Panc1 (cell line): ENCODE measurements around the gene ADGRE3. TPM values are rescaled to one million over a fixed set of nuclear protein-coding genes. Genes with fewer than 3 reads are reported as not detected.

Experiments used
- ATAC-seq: fragments of 200-7000 bp; cut with Tn5 transposase; 2 replicates; pipeline ENCODE4 v1.9.1; 2020; ENCODE audit warnings: mild to moderate bottlenecking, moderate library complexity
- BruUV-seq: library from RNA; stranded (reverse); fragments of 400-500 nt; replicated peaks from 2 replicates; lab custom pipeline; 2021; lab: Mats Ljungman, UMichigan
- CTCF ChIA-PET: fragments of 300-600 bp; sonication (Branson Sonifier 250); formaldehyde crosslinking; loops from one replicate; lab custom pipeline; 2022; ENCODE audit warnings: antibody characterized with exemption; lab: Charles Lee
- POLR2A ChIA-PET: fragments of 300-600 bp; sonication (Branson Sonifier 250); formaldehyde crosslinking; loops from one replicate; lab custom pipeline; 2022; ENCODE audit warnings: antibody characterized with exemption; lab: Charles Lee
- DNase-seq: peaks from one replicate; pipeline ENCODE4 v3.0.0-alpha.2; 2010; ENCODE audit warnings: low read depth, low spot score
- H3K27ac ChIP-seq: 2 replicates; pipeline ENCODE4 v1.5.1; 2011; ENCODE audit warnings: mild to moderate bottlenecking, low read length, inconsistent platforms
- H3K27me3 ChIP-seq: fragments of 200-500 bp; sonication (Bioruptor generic); 2 replicates; pipeline ENCODE4 v1.6.0; 2014; ENCODE audit warnings: low read length, inconsistent platforms; ENCODE audit not compliant: control insufficient read depth, insufficient read depth
- H3K36me3 ChIP-seq: fragments of 200-500 bp; sonication (Bioruptor generic); 2 replicates; pipeline ENCODE4 v1.5.1; 2014; ENCODE audit warnings: inconsistent platforms, mild to moderate bottlenecking, low read length, moderate library complexity; ENCODE audit not compliant: control insufficient read depth, insufficient read depth
- H3K4me1 ChIP-seq: 2 replicates; pipeline ENCODE4 v1.5.1; 2011; ENCODE audit warnings: inconsistent platforms, mild to moderate bottlenecking, low read length, moderate library complexity; ENCODE audit not compliant: control insufficient read depth, insufficient read depth
- H3K4me3 ChIP-seq, 2 experiments: 2 replicates each; pipeline ENCODE4 v1.5.1; 2011 to 2012; ENCODE audit warnings: low read depth in 2 of 2, low read length in 2 of 2, mild to moderate bottlenecking in 2 of 2, inconsistent platforms in 1 of 2, moderate library complexity in 1 of 2
- H3K9me3 ChIP-seq: fragments of 200-500 bp; sonication (Bioruptor generic); 2 replicates; pipeline ENCODE4 v1.5.1; 2014; ENCODE audit warnings: low read depth, mild to moderate bottlenecking, inconsistent platforms, low read length, moderate library complexity; ENCODE audit not compliant: control insufficient read depth, insufficient read depth
- POLR2AphosphoS5 ChIP-seq: IDR thresholded peaks from 2 replicates; pipeline ENCODE4 v1.6.1; 2012; ENCODE audit warnings: mild to moderate bottlenecking, low read depth, low read length, moderate library complexity
- SIN3A ChIP-seq: IDR thresholded peaks from 2 replicates; pipeline ENCODE4 v1.6.1; 2012; ENCODE audit warnings: low read depth, mild to moderate bottlenecking, low read length, moderate library complexity, borderline replicate concordance; ENCODE audit not compliant: insufficient read depth
- TCF7L2 ChIP-seq: IDR thresholded peaks from 2 replicates; pipeline ENCODE4 v1.6.1; 2011; ENCODE audit warnings: mild to moderate bottlenecking, low read depth, low read length, inconsistent platforms
- in situ Hi-C: cut with HindIII; loops from 2 replicates; pipeline ENCODE4 v1.10.0; 2016; ENCODE audit warnings: low sequenced_read_pairs, low pct_unique_long_range_greater_than_20kb
- intact Hi-C: fragments of 100-400 bp; cut with micrococcal nuclease; formaldehyde crosslinking; loops from one replicate; pipeline ENCODE4 v1.10.0; 2022; ENCODE audit not compliant: unreplicated experiment
- total RNA-seq: library from RNA; stranded (reverse); gene quantifications from one replicate; pipeline ENCODE4 v1.2.1, GENCODE V29; 2021; ENCODE audit not compliant: unreplicated experiment
- TF ChIP-seq, protein P1 (sequence below): fragments of 450-650 bp; IDR thresholded peaks from 2 replicates; pipeline ENCODE4 v1.5.1; 2017; ENCODE audit warnings: mild to moderate bottlenecking
- TF ChIP-seq, protein P2 (sequence below), 2 experiments: IDR thresholded peaks; 2 replicates each; pipeline ENCODE4 v1.6.1; 2011 to 2012; ENCODE audit warnings: low read depth in 2 of 2, control low read depth in 1 of 2, low read length in 1 of 2, mild to moderate bottlenecking in 1 of 2, moderate library complexity in 1 of 2; ENCODE audit not compliant: insufficient read depth in 1 of 2

The ADGRE3 gene
- total RNA-seq, 1 experiment from 2014 or later = not detected

- H3K9me3 ChIP-seq = no peaks in the 10 kb centered on the region
- no peak overlapping the region for H3K27ac ChIP-seq
- H3K27me3 ChIP-seq = no peaks in the 10 kb centered on the region
- POLR2A ChIA-PET = no interaction called here
- H3K36me3 ChIP-seq = peaks cover 3% of the 10 kb centered on the region; the same call in 1 of the 2 replicates
- H3K4me1 ChIP-seq = no peaks in the 10 kb centered on the region; the same call in 1 of the 2 replicates
- in situ Hi-C loops = no loop called here
- no peak for DNase-seq
- ATAC-seq = no peak
- TF ChIP-seq TCF7L2 = no peak
- TF ChIP-seq, protein P1, sequence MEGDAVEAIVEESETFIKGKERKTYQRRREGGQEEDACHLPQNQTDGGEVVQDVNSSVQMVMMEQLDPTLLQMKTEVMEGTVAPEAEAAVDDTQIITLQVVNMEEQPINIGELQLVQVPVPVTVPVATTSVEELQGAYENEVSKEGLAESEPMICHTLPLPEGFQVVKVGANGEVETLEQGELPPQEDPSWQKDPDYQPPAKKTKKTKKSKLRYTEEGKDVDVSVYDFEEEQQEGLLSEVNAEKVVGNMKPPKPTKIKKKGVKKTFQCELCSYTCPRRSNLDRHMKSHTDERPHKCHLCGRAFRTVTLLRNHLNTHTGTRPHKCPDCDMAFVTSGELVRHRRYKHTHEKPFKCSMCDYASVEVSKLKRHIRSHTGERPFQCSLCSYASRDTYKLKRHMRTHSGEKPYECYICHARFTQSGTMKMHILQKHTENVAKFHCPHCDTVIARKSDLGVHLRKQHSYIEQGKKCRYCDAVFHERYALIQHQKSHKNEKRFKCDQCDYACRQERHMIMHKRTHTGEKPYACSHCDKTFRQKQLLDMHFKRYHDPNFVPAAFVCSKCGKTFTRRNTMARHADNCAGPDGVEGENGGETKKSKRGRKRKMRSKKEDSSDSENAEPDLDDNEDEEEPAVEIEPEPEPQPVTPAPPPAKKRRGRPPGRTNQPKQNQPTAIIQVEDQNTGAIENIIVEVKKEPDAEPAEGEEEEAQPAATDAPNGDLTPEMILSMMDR = peak; percentile 64
- CTCF ChIA-PET = interaction anchor here (0.5 to 2.4 kb wide), 6 partner anchors 75 to 266 kb away, joined by 3 to 43 read pairs (median 4); partner anchors contain the start of gene NDUFB7
- intact Hi-C loops = no loop called here
- H3K4me3 ChIP-seq = no peak overlapping the region
- BruUV-seq = no TSS peak
Measured at GRCh38 chr19:14686411-14686810, 11.8 kb upstream of the ADGRE3 start.

DNA sequence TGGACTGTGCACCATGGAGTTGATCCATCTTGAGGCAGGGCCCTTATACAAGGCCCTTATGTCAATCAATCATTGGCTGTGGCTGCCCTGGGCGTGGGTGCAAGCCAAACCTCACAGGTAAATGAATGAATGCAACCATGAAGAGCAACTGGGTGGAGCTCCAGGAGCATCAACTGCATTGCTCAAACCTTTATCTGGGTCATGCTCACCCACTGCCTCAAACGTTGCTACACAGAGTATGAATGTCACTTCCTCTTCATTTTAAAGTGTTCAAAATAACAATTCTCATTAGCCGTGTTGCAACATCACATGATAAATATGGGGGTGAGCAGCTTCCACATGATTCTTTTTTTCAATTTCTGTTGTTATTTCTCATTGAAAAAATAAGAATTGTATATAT lies 8.8 kb upstream of the ADGRE3 start:
- POLR2A ChIA-PET = interaction anchor here (0.6 kb wide), 1 partner anchor 151 kb away, joined by 9 read pairs; no protein-coding TSS in a partner anchor
- no peaks in the 10 kb centered on the region for H3K4me1 ChIP-seq
- CTCF ChIA-PET = interaction anchor here (0.7 kb wide), 1 partner anchor 299 kb away, joined by 3 read pairs; no protein-coding TSS in a partner anchor
- H3K27ac ChIP-seq = no peak overlapping the region
- TF ChIP-seq, protein P1 = no peak
- no peak for TF ChIP-seq POLR2AphosphoS5
- TF ChIP-seq SIN3A = no peak
- TF ChIP-seq TCF7L2 = no peak
- TF ChIP-seq, protein P2, sequence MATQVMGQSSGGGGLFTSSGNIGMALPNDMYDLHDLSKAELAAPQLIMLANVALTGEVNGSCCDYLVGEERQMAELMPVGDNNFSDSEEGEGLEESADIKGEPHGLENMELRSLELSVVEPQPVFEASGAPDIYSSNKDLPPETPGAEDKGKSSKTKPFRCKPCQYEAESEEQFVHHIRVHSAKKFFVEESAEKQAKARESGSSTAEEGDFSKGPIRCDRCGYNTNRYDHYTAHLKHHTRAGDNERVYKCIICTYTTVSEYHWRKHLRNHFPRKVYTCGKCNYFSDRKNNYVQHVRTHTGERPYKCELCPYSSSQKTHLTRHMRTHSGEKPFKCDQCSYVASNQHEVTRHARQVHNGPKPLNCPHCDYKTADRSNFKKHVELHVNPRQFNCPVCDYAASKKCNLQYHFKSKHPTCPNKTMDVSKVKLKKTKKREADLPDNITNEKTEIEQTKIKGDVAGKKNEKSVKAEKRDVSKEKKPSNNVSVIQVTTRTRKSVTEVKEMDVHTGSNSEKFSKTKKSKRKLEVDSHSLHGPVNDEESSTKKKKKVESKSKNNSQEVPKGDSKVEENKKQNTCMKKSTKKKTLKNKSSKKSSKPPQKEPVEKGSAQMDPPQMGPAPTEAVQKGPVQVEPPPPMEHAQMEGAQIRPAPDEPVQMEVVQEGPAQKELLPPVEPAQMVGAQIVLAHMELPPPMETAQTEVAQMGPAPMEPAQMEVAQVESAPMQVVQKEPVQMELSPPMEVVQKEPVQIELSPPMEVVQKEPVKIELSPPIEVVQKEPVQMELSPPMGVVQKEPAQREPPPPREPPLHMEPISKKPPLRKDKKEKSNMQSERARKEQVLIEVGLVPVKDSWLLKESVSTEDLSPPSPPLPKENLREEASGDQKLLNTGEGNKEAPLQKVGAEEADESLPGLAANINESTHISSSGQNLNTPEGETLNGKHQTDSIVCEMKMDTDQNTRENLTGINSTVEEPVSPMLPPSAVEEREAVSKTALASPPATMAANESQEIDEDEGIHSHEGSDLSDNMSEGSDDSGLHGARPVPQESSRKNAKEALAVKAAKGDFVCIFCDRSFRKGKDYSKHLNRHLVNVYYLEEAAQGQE (IDR thresholded peaks at IDR 0.05; ENCODE audit: insufficient read depth in 1 of 2, low read depth in 2 of 2, low read length in 1 of 2) = no peak
- no peaks in the 10 kb centered on the region for H3K36me3 ChIP-seq
- BruUV-seq = no TSS peak
- H3K27me3 ChIP-seq = no peaks in the 10 kb centered on the region
- DNase-seq (no peak), ATAC-seq (no peak)
- no peak overlapping the region for H3K4me3 ChIP-seq
- H3K9me3 ChIP-seq = no peaks in the 10 kb centered on the region
- in situ Hi-C loops = no loop called here
- intact Hi-C loops = no loop called here
